ENCODE data around the gene TRIP13.

DNA sequence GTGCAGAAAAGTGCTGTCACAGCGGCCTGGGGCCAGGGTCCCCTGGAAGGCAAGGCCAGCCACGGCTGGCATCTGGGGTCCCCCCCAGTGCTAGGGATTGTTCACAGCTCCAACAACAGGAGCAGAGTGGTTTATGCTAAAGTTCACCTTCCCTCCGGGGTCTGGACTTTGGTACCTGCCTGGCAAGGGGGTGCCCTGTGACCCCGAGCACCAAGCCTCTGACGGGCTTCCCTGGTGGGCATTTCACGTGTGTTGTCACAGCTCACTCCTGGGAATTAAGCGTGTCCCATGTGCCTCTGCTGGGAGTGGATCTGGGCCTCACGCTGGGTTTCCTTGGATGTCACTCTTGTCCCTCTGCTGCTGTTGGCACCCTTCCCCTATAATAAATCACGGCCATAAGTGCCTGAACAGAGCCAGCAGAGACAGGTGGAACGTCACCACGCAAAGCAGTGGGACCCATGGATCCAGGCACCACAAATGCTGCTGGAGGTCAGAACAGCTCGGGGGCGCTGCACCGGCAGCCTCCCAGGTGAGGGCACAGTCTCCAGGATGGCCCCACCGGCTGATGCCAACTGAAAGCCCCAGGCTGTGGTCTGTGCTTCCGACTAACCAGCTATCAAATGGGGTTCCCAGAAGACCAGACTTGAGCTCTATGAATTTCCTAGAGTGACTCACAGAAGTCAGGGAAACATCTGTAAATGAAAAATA, 24.1 kb upstream of the TRIP13 start:
- TF ChIP-seq, protein P1, sequence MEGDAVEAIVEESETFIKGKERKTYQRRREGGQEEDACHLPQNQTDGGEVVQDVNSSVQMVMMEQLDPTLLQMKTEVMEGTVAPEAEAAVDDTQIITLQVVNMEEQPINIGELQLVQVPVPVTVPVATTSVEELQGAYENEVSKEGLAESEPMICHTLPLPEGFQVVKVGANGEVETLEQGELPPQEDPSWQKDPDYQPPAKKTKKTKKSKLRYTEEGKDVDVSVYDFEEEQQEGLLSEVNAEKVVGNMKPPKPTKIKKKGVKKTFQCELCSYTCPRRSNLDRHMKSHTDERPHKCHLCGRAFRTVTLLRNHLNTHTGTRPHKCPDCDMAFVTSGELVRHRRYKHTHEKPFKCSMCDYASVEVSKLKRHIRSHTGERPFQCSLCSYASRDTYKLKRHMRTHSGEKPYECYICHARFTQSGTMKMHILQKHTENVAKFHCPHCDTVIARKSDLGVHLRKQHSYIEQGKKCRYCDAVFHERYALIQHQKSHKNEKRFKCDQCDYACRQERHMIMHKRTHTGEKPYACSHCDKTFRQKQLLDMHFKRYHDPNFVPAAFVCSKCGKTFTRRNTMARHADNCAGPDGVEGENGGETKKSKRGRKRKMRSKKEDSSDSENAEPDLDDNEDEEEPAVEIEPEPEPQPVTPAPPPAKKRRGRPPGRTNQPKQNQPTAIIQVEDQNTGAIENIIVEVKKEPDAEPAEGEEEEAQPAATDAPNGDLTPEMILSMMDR (conservative IDR thresholded peaks at IDR 0.05): no peak
- no peak for TF ChIP-seq ZFX (IDR thresholded peaks at IDR 0.05)
